Measurements from ENCODE around the gene CBLC. TPM values are rescaled to one million over a fixed set of nuclear protein-coding genes. Genes with fewer than 3 reads are reported as not detected.
A peak's percentile ranks its signal among the peaks of the same experiment; 100 is the strongest.

CBLC gene
- total RNA-seq, 1 experiment from 2014 or later = not detected

DNA sequence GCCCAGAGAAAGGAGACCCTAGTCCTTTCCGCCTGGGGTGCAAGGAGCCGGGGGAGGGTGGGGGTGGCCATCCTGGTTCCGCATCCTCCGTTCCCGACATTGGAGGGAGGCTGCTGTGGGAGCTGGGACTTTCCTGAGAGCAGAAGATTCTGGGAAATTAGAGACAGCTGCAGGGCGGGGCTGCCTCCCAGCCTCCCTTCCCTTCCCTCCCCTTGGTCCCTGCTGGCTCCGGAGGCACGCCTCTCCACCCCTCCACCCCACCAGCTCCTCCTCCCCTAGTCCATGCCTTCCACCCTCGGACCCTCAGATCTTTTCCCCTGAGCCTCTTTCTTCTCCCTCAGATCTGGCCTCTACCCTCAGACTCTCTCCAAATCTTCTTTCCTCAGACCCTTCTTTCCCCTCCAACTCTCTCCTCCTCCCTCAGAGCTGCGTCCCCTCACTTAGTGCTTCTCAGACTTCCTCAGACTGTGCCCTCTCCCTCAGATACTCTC, 32.3 kb upstream of the CBLC start:
- in situ Hi-C loops (cut with HindIII; ENCODE audit: low pct_unique_long_range_greater_than_20kb, low sequenced_read_pairs) = no loop called here
- peak; percentile 84 for DNase-seq (ENCODE audit: low read depth)

GRCh38 chr19:44745887-44746600, 31.6 kb upstream of the CBLC start:
- in situ Hi-C loops (cut with HindIII; ENCODE audit: low pct_unique_long_range_greater_than_20kb, low sequenced_read_pairs) = no loop called here
- no peak for DNase-seq (ENCODE audit: low read depth)

DNA sequence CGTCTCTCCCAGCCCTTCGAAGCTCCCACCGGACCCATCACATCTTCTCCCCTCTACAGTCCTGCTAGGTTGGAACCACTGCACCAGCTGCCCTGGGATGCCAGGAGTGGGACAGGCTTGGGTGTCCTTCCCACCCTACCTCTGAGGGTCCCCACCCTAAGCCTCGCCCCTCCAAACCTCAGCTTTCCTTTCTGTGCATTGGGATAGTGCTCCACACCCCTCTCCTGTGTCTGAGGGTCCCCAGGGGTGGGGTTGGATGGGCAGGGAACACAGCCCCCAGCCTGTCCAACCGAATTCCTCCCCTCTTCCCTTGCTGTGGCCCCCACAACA, 31.1 kb upstream of the CBLC start:
- in situ Hi-C loops (cut with HindIII; ENCODE audit: low pct_unique_long_range_greater_than_20kb, low sequenced_read_pairs) = no loop called here
- no peak for DNase-seq (ENCODE audit: low read depth)

DNA sequence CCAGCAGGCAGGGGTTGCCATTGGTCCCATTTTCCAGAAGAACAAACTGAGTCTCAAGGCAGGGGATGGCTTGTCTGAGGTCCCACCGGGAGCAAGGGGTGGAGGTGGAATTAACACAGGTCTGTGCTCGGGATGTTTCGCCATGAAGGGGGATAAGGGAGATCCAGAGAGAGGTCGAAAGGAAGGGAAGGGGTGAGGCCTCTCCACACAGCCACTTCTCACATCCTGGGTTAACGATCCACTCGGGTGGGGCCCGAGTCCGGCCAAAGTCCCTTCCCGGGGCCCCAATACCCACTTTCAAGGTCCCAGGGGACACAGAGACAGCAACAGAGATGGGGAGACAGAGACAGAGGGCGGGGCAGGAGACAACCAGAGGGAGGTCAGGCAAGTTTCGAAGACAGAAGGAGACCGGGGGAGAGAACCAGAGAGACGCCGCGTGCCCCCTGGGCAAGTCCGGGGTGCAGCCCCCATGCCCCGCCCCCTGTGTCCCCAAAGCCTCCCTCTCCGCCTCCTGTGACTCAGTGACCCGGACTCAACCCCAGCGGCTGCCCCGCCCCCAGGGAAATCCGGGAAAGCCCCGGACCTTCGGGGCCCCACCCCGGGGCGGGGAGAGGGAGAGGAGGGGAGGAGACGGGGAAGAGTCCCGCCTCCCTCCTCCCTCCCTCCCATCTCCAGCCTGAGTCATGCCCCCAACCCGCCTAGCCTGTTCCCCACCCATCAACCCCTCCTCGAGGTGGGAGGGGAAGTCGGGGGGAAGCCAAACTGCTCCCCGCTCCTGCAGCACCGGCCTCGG, 30.5 kb upstream of the CBLC start:
- in situ Hi-C loops (cut with HindIII; ENCODE audit: low pct_unique_long_range_greater_than_20kb, low sequenced_read_pairs) = no loop called here
- DNase-seq (ENCODE audit: low read depth) = peak; percentile 99

- in situ Hi-C loops (cut with HindIII; ENCODE audit: low pct_unique_long_range_greater_than_20kb, low sequenced_read_pairs) = no loop called here
- DNase-seq (ENCODE audit: low read depth) = peak; percentile 89
These were observed 29.8 kb upstream of the CBLC start for GRCh38 chr19:44747739-44748425.

GRCh38 chr19:44748426-44749254, 29.1 kb upstream of the CBLC start, which contains the start of gene BCL3:
BCL3 (plus strand) TSS chr19:44748708; CDS start chr19:44748791, 83 bp downstream.
- DNase-seq (ENCODE audit: low read depth) = peak; percentile 56
- in situ Hi-C loops (cut with HindIII; ENCODE audit: low pct_unique_long_range_greater_than_20kb, low sequenced_read_pairs) = no loop called here

GRCh38 chr19:44749292-44749691, 28.4 kb upstream of the CBLC start:
- DNase-seq (ENCODE audit: low read depth) = no peak
- in situ Hi-C loops (cut with HindIII; ENCODE audit: low pct_unique_long_range_greater_than_20kb, low sequenced_read_pairs) = no loop called here

DNA sequence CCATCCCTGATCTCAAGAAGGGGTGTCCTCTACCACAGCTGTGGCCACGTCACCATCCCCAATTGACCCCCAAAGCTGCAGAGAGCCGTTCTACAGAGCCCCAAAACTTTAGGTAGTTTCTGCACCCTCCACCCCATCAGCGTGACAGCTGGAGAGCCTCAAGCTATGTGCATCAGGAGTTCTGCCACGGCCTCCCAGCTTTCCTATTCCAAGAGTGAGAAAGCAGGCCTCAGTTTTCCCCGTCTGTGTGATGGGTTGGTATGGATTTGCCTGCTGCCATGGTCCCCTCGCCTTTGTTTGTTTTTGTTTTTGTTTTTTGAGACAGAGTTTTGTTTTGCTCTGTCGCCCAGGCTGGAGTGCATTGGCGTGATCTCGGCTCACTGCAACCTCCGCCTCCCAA, 27.7 kb upstream of the CBLC start:
- in situ Hi-C loops (cut with HindIII; ENCODE audit: low pct_unique_long_range_greater_than_20kb, low sequenced_read_pairs) = no loop called here
- no peak for DNase-seq (ENCODE audit: low read depth)

DNA sequence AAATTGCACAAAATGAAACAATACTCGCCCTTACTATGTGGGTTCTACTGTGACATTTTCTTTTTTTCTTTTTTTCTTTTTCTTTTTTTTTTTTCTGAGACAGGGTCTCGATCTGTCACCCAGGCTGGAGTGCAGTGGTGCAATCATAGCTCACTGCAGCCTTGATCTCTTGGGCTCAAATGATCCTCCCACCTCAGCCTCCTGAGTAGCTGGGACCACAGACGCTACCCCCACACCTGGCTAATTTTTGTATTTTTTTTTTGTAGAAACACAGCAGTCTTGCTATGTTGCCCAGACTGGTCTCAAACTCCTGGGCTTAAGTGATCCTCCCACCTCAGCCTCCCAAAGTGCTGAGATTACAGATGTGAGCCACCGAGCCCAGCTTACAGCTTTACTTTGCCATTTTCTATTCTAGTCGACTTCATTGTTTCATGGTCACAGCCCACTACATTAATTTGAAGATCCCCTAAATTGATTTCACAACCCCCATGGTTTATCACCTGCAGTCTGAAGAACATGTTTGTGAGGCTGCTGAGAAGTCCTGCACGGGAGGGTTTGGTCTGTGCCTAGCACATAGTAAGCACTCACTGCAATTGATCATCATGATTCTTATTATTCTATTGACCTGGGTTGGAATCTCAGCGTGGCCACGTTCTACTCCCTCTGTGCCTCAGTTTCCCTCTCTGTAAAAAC, 25.4 kb upstream of the CBLC start:
- DNase-seq (ENCODE audit: low read depth) = no peak
- in situ Hi-C loops (cut with HindIII; ENCODE audit: low pct_unique_long_range_greater_than_20kb, low sequenced_read_pairs) = no loop called here

- DNase-seq (ENCODE audit: low read depth) = peak; percentile 92
- in situ Hi-C loops (cut with HindIII; ENCODE audit: low pct_unique_long_range_greater_than_20kb, low sequenced_read_pairs) = no loop called here
These were observed 24.7 kb upstream of the CBLC start for GRCh38 chr19:44752816-44753625.

DNA sequence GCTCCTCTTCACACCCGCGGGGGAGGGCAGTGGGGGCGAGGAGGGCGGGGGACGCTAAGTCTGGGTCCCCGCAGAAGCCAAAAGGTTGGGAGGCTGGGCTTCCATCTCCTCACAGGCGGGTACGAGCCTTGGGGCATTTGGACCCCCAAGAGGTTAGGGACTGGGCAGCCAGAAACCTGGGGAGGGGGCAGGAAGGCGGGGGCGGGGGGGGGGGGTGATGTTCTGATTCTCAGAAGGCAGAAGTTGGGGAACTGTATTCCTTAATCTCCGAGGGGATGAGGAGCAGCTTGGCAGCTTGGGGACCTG, 24.1 kb upstream of the CBLC start:
- in situ Hi-C loops (cut with HindIII; ENCODE audit: low pct_unique_long_range_greater_than_20kb, low sequenced_read_pairs) = no loop called here
- DNase-seq (ENCODE audit: low read depth) = no peak

GRCh38 chr19:44753932-44754749, 23.5 kb upstream of the CBLC start:
- in situ Hi-C loops (cut with HindIII; ENCODE audit: low pct_unique_long_range_greater_than_20kb, low sequenced_read_pairs) = no loop called here
- no peak for DNase-seq (ENCODE audit: low read depth)

DNA sequence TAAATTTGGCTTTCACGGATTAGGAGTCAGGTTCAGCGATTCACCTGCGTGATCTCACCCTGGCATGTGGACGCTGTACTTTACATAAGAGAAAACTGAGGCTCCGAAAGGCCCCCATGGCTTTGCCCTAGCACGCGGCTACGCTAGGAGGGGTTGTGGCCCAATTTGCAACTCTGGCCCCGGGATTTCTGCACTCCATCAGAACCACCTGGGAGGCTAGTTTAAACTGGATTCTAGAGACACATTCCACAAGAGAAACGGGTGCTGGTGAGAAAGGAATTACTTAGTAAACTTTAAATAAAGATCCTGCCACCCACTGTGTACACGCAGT, 23.0 kb upstream of the CBLC start:
- DNase-seq (ENCODE audit: low read depth) = no peak
- in situ Hi-C loops (cut with HindIII; ENCODE audit: low pct_unique_long_range_greater_than_20kb, low sequenced_read_pairs) = no loop called here

- DNase-seq (ENCODE audit: low read depth) = no peak
- in situ Hi-C loops (cut with HindIII; ENCODE audit: low pct_unique_long_range_greater_than_20kb, low sequenced_read_pairs) = no loop called here
These were observed 22.5 kb upstream of the CBLC start for GRCh38 chr19:44755219-44755618.

- in situ Hi-C loops (cut with HindIII; ENCODE audit: low pct_unique_long_range_greater_than_20kb, low sequenced_read_pairs) = no loop called here
- DNase-seq (ENCODE audit: low read depth) = no peak
These were observed 21.6 kb upstream of the CBLC start for GRCh38 chr19:44756089-44756562.

DNA sequence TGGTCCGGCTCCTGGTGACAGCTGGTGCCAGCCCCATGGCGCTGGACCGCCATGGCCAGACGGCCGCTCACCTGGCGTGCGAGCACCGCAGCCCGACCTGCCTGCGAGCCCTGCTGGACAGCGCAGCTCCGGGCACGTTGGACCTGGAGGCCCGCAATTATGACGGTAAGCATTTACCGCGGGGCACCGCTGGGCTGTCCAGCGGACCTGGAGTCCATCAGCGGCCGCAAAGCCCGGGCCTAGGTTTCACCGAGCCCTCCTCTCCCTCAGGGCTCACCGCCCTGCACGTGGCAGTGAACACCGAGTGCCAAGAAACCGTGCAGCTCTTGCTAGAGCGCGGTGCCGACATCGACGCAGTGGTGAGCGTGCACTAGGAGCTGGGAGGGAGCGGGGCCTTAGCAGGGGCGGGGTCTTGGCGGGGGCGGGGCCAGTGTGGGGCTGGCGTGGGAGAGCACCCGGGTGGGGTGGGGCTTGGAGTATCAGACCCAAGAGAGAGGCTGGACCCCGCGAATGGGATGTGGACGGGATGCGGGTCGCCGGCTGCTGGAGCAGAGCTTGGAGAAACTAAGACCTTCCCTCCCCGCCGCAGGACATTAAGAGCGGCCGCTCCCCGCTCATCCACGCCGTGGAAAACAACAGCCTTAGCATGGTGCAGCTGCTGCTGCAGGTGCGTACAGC, 20.5 kb upstream of the CBLC start:
- in situ Hi-C loops (cut with HindIII; ENCODE audit: low pct_unique_long_range_greater_than_20kb, low sequenced_read_pairs) = no loop called here
- DNase-seq (ENCODE audit: low read depth) = no peak
